CD14-positive monocyte (primary cell): ENCODE results near the gene MACROD1. TPM values are rescaled to one million over a fixed set of nuclear protein-coding genes. Genes with fewer than 3 reads are reported as not detected.

Experiments
- DNase-seq, 3 donors: peaks; one replicate each; pipeline ENCODE4 v3.0.0-alpha.2; 2011 to 2022
- H2AFZ ChIP-seq: 2 replicates; pipeline ENCODE4 v1.6.0; 2012; ENCODE audit warnings: mild to moderate bottlenecking, low read depth, low read length, inconsistent platforms; ENCODE audit not compliant: insufficient read depth, poor library complexity, severe bottlenecking
- H3K27ac ChIP-seq, 2 donors: 1 replicate in 1 of 2; 2 replicates in 1 of 2; pipeline ENCODE4 v1.5.1; 2012 to 2013; ENCODE audit warnings: low read length in 2 of 2, control low read depth in 1 of 2, inconsistent platforms in 1 of 2, low read depth in 1 of 2, mild to moderate bottlenecking in 1 of 2
- H3K27me3 ChIP-seq, 2 donors: one replicate each; pipeline versions ENCODE4 v1.6.0 to v1.6.1; 2011 to 2013; ENCODE audit warnings: low read length in 2 of 2; ENCODE audit not compliant: control insufficient read depth in 2 of 2, insufficient read depth in 2 of 2
- H3K36me3 ChIP-seq, 2 donors: replicated peaks in 1 of 2; 1 replicate in 1 of 2; 2 replicates in 1 of 2; pipeline versions ENCODE4 v1.5.1 to v1.6.1; 2012 to 2013; ENCODE audit warnings: low read length in 2 of 2, control low read depth in 1 of 2, inconsistent platforms in 1 of 2, mild to moderate bottlenecking in 1 of 2; ENCODE audit not compliant: insufficient read depth in 2 of 2, control insufficient read depth in 1 of 2
- H3K4me1 ChIP-seq, 2 donors: 1 replicate in 1 of 2; 2 replicates in 1 of 2; pipeline versions ENCODE4 v1.5.1 to v1.6.1; 2012 to 2013; ENCODE audit warnings: low read length in 2 of 2, control low read depth in 1 of 2, inconsistent platforms in 1 of 2, mild to moderate bottlenecking in 1 of 2, moderate library complexity in 1 of 2; ENCODE audit not compliant: insufficient read depth in 2 of 2, control insufficient read depth in 1 of 2
- H3K4me2 ChIP-seq: replicated peaks from 2 replicates; pipeline ENCODE3; 2012; ENCODE audit warnings: low read length, moderate library complexity, mild to moderate bottlenecking; ENCODE audit not compliant: poor library complexity, severe bottlenecking; ENCODE audit errors: extremely low read depth
- H3K4me3 ChIP-seq, 3 experiments: fragments of 200-600 bp in 1 of 3; sonication (generic) in 1 of 3; replicated peaks in 1 of 3; 1 replicate in 2 of 3; 2 replicates in 1 of 3; pipeline ENCODE4 v1.5.1; 2011 to 2013; ENCODE audit warnings: low read length in 3 of 3, mild to moderate bottlenecking in 3 of 3, control low read depth in 2 of 3, low read depth in 2 of 3, inconsistent platforms in 1 of 3, moderate library complexity in 1 of 3
- H3K79me2 ChIP-seq: 2 replicates; pipeline ENCODE4 v1.6.0; 2012; ENCODE audit warnings: mild to moderate bottlenecking, control low read depth, inconsistent platforms, low read length, moderate library complexity; ENCODE audit not compliant: insufficient read depth
- H3K9ac ChIP-seq: 2 replicates; pipeline ENCODE4 v1.6.0; 2017; ENCODE audit warnings: low read length, mild to moderate bottlenecking; ENCODE audit not compliant: insufficient read depth, poor library complexity, severe bottlenecking
- H3K9me3 ChIP-seq, 2 donors: replicated peaks in 1 of 2; 1 replicate in 1 of 2; 2 replicates in 1 of 2; pipeline versions ENCODE4 v1.5.1 to v1.6.1; 2012 to 2013; ENCODE audit warnings: low read length in 2 of 2, control low read depth in 1 of 2; ENCODE audit not compliant: control insufficient read depth in 1 of 2, insufficient read depth in 1 of 2
- H4K20me1 ChIP-seq: 2 replicates; pipeline ENCODE4 v1.6.0; 2012; ENCODE audit warnings: mild to moderate bottlenecking, low read length, control low read depth, moderate library complexity; ENCODE audit not compliant: insufficient read depth
- H3K27ac Mint-ChIP-seq, 7 donors: one replicate each; pipeline ENCODE4 v1.8.0; 2020; ENCODE audit warnings: mild to moderate bottlenecking in 7 of 7, mixed read lengths in 7 of 7, moderate library complexity in 6 of 7, inconsistent platforms in 2 of 7
- H3K27me3 Mint-ChIP-seq, 3 donors: one replicate each; pipeline ENCODE4 v1.8.0; 2021 to 2022; ENCODE audit warnings: low read depth in 3 of 3, mild to moderate bottlenecking in 3 of 3, mixed read lengths in 3 of 3, moderate library complexity in 3 of 3, inconsistent platforms in 1 of 3
- H3K36me3 Mint-ChIP-seq, 2 donors: one replicate each; pipeline ENCODE4 v1.8.0; 2020; ENCODE audit warnings: mixed read lengths in 2 of 2, inconsistent platforms in 1 of 2, mild to moderate bottlenecking in 1 of 2
- H3K4me1 Mint-ChIP-seq: one replicate; pipeline ENCODE4 v1.8.0; 2020; ENCODE audit warnings: mild to moderate bottlenecking, mixed read lengths
- H3K4me3 Mint-ChIP-seq, 2 donors: one replicate each; pipeline ENCODE4 v1.8.0; 2020; ENCODE audit warnings: mild to moderate bottlenecking in 2 of 2, mixed read lengths in 2 of 2, moderate library complexity in 1 of 2
- H3K9me3 Mint-ChIP-seq, 7 donors: one replicate each; pipeline ENCODE4 v1.8.0; 2020 to 2022; ENCODE audit warnings: mixed read lengths in 7 of 7, mild to moderate bottlenecking in 6 of 7, moderate library complexity in 6 of 7, inconsistent platforms in 2 of 7
- WGBS: methylation state at CpG from one replicate; pipeline ENCODE4 v1.1.5; 2013; ENCODE audit warnings: missing lambda C conversion rate; ENCODE audit not compliant: insufficient coverage; 5-methylcytosine and 5-hydroxymethylcytosine counted together
- intact Hi-C, 2 donors: fragments of 100-400 bp; cut with micrococcal nuclease; formaldehyde crosslinking; loops; one replicate each; pipeline versions ENCODE4 v1.15.0 to v1.15.1; 2023
- polyA plus RNA-seq, 3 donors: library from polyadenylated mRNA; depleted of rRNA in 1 of 3; unstranded in 2 of 3; stranded (reverse) in 1 of 3; fragments of 300-500 nt in 2 of 3; fragments of >200 nt in 1 of 3; fragmentation: Illumina TruSeq in 2 of 3; gene quantifications; 1 replicate in 2 of 3; 2 replicates in 1 of 3; pipeline ENCODE4 v1.2.3, GENCODE V29; 2012 to 2021
- TF ChIP-seq, protein P1 (sequence below): fragments of 200-600 bp; IDR thresholded peaks from one replicate; pipeline ENCODE4 v1.8.0; 2022; ENCODE audit warnings: antibody characterized with exemption, mild to moderate bottlenecking

MACROD1 gene
- polyA plus RNA-seq, 3 donors: 1.5 to 2.4 (median 2.2) TPM

- 88% methylated on average over 6 of the region's 16 CpGs for WGBS
- TF ChIP-seq, protein P1, sequence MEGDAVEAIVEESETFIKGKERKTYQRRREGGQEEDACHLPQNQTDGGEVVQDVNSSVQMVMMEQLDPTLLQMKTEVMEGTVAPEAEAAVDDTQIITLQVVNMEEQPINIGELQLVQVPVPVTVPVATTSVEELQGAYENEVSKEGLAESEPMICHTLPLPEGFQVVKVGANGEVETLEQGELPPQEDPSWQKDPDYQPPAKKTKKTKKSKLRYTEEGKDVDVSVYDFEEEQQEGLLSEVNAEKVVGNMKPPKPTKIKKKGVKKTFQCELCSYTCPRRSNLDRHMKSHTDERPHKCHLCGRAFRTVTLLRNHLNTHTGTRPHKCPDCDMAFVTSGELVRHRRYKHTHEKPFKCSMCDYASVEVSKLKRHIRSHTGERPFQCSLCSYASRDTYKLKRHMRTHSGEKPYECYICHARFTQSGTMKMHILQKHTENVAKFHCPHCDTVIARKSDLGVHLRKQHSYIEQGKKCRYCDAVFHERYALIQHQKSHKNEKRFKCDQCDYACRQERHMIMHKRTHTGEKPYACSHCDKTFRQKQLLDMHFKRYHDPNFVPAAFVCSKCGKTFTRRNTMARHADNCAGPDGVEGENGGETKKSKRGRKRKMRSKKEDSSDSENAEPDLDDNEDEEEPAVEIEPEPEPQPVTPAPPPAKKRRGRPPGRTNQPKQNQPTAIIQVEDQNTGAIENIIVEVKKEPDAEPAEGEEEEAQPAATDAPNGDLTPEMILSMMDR: no peak
- H3K4me2 ChIP-seq: no peak overlapping the region
- H4K20me1 ChIP-seq: no peaks in the 10 kb centered on the region
- no peak overlapping the region for H3K4me3 ChIP-seq
- Mint-ChIP-seq H3K27ac (no peak overlapping the region), H3K36me3 (peaks cover 0 to 5% of the 10 kb centered on the region in 2 donors), H3K27me3 (peaks cover 31 to 47% (median 32%) of the 10 kb centered on the region in 3 donors), H3K9me3 (peaks cover 0 to 10% (median 3%) of the 10 kb centered on the region in 7 donors), H3K4me1 (peaks cover 8% of the 10 kb centered on the region), H3K4me3 (no peak overlapping the region)
- H2AFZ ChIP-seq: no peak overlapping the region
- intact Hi-C loops: no loop called here
- peaks cover 3 to 11% of the 10 kb centered on the region in 2 donors for H3K9me3 ChIP-seq
- peaks cover 0 to 10% of the 10 kb centered on the region in 2 donors for H3K4me1 ChIP-seq
- H3K27me3 ChIP-seq: peaks cover 24 to 38% of the 10 kb centered on the region in 2 donors
- no peaks in the 10 kb centered on the region for H3K79me2 ChIP-seq
- H3K9ac ChIP-seq: no peak overlapping the region
- DNase-seq: no peak
- no peaks in the 10 kb centered on the region for H3K36me3 ChIP-seq
- H3K27ac ChIP-seq: no peak overlapping the region
Observed at GRCh38 chr11:64039012-64039665, 126.8 kb downstream of the MACROD1 start.

DNA sequence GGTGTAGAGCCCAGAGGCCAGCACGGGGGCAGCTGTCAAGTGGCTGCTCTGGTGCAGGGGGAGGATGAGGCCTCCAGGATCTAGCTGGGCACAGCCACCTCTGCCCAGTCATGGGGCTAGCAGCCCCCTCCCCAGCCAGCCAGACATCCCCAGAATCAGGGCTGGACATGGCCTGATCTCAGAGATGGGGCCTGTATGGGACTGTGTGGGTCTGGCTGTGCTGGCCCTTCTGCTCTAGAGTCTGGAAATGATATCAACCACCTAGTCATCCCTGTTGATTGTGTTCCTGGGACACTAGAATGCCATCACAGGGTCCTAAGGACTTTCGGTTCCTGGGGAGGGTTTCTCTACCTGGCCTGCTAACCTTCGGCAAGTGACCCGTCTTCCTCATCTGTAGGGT lies 127.4 kb downstream of the MACROD1 start:
- H3K27me3 ChIP-seq: peaks cover 24 to 44% of the 10 kb centered on the region in 2 donors
- no peak for DNase-seq
- no peaks in the 10 kb centered on the region for H3K36me3 ChIP-seq
- no peaks in the 10 kb centered on the region for H3K79me2 ChIP-seq
- peaks cover 0 to 10% (median 3%) of the 10 kb centered on the region in 7 donors for H3K9me3 Mint-ChIP-seq
- peaks cover 38 to 53% (median 39%) of the 10 kb centered on the region in 3 donors for H3K27me3 Mint-ChIP-seq
- H3K4me2 ChIP-seq: no peak overlapping the region
- H3K4me1 Mint-ChIP-seq: peaks cover 11% of the 10 kb centered on the region
- WGBS: no CpG with 5 or more reads among the region's 4 CpGs
- no peak overlapping the region for H3K27ac ChIP-seq
- TF ChIP-seq, protein P1: no peak
- no peak overlapping the region for H2AFZ ChIP-seq
- no peak overlapping the region for H3K27ac Mint-ChIP-seq
- peaks cover 0 to 5% of the 10 kb centered on the region in 2 donors for H3K36me3 Mint-ChIP-seq
- H3K4me3 Mint-ChIP-seq: no peak overlapping the region
- H3K9me3 ChIP-seq: peaks cover 3 to 11% of the 10 kb centered on the region in 2 donors
- H3K4me1 ChIP-seq: peaks cover 0 to 10% of the 10 kb centered on the region in 2 donors
- no peaks in the 10 kb centered on the region for H4K20me1 ChIP-seq
- H3K9ac ChIP-seq: no peak overlapping the region
- no peak overlapping the region for H3K4me3 ChIP-seq
- intact Hi-C loops: no loop called here
